Brain microvascular endothelial cell (primary cell): ENCODE results near the gene ZSWIM3.

Source experiments
- DNase-seq: peaks from one replicate; pipeline ENCODE4 v3.0.0-alpha.2; 2020
- H3K27ac ChIP-seq: fragments of 250-450 bp; sonication (Bioruptor Pico); 2 replicates; pipeline ENCODE4 v1.5.1; 2020; ENCODE audit warnings: mild to moderate bottlenecking, moderate library complexity
- H3K27me3 ChIP-seq: fragments of 250-450 bp; sonication (Bioruptor Pico); replicated peaks from 2 replicates; pipeline ENCODE4 v1.5.1; 2020; ENCODE audit warnings: mild to moderate bottlenecking
- H3K36me3 ChIP-seq: fragments of 250-450 bp; sonication (Bioruptor Pico); replicated peaks from 2 replicates; pipeline ENCODE4 v1.5.1; 2020; ENCODE audit warnings: mild to moderate bottlenecking
- H3K4me3 ChIP-seq: 2 replicates; pipeline ENCODE4 v1.5.1; 2011; ENCODE audit warnings: low read depth, mild to moderate bottlenecking, control low read depth, low read length, moderate library complexity
- in situ Hi-C: cut with HindIII; loops from 2 replicates; pipeline ENCODE4 v1.10.0; 2017; ENCODE audit warnings: low sequenced_read_pairs, low pct_ligation_motif_present
- TF ChIP-seq, protein P1 (sequence below): IDR thresholded peaks from 2 replicates; pipeline ENCODE4 v1.5.1; 2011; ENCODE audit warnings: low read depth, mild to moderate bottlenecking, moderate library complexity, low read length, control low read depth, inconsistent platforms; ENCODE audit errors: missing control alignments

Gene ZSWIM3

DNA sequence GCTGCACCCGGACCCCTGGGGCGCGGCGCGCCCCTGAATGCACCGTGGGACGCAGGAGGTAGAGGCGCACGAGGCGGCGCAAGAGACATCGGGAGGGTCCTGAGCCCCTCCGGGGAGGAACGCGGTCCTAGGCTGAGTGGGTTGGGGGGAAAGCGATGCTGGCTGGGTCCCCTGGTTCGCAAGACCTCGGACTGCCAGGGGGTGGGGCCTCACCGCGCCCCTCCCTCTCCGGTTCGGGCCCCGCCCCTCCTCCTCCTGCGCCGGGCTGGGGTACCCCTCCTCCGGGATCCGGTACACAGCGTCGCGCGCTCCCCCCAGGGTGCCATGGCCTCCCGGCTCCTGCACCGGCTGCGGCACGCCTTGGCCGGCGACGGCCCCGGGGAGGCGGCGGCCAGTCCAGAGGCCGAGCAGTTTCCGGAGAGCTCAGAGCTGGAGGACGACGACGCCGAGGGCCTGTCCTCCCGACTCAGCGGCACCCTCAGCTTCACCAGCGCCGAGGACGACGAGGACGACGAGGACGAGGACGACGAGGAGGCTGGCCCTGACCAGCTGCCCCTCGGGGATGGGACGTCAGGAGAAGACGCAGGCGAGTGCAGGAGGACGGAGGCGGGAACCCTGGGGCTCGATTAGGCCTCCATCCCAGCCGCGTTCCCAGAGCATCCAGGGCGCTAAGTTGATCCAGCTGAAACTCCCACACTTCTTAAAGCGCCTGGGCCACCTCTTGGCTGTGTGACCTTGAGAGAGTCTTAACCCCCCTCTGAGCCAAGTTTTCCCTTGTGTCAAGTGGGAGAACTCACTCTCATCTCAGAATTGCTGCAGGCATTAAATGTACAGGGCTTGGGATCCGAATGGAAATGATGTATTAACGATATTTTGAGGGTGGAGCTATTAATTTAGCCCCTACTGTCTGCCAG lies 23.3 kb upstream of the ZSWIM3 start:
- H3K27me3 ChIP-seq, result no peaks in the 10 kb centered on the region
- in situ Hi-C loops, result no loop called here
- no peak for DNase-seq
- H3K4me3 ChIP-seq, result peak overlapping the region; percentile 70
- H3K36me3 ChIP-seq, result peaks cover 5% of the 10 kb centered on the region
- TF ChIP-seq, protein P1, sequence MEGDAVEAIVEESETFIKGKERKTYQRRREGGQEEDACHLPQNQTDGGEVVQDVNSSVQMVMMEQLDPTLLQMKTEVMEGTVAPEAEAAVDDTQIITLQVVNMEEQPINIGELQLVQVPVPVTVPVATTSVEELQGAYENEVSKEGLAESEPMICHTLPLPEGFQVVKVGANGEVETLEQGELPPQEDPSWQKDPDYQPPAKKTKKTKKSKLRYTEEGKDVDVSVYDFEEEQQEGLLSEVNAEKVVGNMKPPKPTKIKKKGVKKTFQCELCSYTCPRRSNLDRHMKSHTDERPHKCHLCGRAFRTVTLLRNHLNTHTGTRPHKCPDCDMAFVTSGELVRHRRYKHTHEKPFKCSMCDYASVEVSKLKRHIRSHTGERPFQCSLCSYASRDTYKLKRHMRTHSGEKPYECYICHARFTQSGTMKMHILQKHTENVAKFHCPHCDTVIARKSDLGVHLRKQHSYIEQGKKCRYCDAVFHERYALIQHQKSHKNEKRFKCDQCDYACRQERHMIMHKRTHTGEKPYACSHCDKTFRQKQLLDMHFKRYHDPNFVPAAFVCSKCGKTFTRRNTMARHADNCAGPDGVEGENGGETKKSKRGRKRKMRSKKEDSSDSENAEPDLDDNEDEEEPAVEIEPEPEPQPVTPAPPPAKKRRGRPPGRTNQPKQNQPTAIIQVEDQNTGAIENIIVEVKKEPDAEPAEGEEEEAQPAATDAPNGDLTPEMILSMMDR, result no peak
- peak overlapping the region; percentile 45 for H3K27ac ChIP-seq

DNA sequence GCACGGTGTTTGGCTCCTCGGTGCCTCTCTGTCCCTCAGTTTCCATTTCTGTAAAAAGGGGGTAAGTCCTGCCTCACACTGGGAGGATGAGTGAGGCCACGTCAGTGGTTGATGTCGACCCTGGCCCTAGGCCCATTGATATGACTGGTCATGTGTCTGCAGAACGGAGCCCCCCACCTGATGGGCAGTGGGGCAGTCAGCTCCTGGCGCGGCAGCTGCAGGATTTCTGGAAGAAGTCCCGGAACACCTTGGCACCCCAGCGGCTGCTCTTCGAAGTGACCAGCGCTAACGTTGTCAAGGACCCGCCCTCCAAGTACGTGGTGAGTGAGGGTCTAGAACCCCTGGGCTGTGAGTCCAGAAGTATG lies 22.6 kb upstream of the ZSWIM3 start:
- TF ChIP-seq, protein P1, result no peak
- DNase-seq, result no peak
- H3K27ac ChIP-seq, result no peak overlapping the region
- no peaks in the 10 kb centered on the region for H3K27me3 ChIP-seq
- in situ Hi-C loops, result no loop called here
- H3K4me3 ChIP-seq, result peak overlapping the region; percentile 70
- peaks cover 5% of the 10 kb centered on the region for H3K36me3 ChIP-seq

DNA sequence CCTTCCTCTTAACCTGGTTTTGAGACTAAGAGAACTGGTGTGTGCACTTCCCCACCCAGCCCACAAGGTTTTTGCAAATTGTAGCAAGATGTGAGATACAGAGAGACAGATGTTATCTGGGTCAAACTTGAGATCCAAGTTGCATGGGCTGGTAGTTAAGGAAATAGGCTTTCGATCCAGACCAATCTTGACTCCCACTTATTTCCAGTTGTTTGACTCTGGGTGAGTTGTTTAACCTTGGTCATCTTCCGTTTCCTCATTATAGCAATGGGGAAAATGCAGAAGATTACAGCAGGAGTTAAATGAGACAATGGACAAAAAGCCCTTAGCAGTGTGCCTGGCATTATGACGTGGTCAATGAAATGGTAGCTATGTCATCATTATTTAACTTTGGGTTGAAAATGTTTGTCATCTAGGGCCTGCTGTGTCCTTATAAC lies 22.1 kb upstream of the ZSWIM3 start:
- no peak overlapping the region for H3K4me3 ChIP-seq
- H3K36me3 ChIP-seq, result peaks cover 7% of the 10 kb centered on the region
- H3K27me3 ChIP-seq, result no peaks in the 10 kb centered on the region
- in situ Hi-C loops, result no loop called here
- DNase-seq, result no peak
- TF ChIP-seq, protein P1, result no peak
- H3K27ac ChIP-seq, result no peak overlapping the region

DNA sequence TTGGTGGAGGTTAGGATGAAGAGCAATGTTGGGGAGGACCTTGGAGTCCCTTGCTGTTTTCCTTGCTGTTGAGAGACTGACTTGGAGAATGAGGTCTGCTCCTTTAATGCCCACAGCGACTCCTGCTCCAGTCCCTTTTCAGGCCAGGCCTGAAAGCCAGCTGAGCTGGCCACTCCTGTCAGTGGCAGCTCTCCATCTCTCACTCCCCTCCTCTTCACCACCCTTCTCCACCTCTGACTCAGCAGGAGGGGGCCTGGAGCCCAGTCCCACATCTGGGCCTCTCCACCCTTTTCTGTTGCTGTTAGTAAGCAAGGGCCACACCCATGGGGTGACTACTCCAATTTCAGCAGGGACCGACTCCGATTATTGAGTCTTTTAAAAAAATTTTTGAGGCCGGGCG lies 21.6 kb upstream of the ZSWIM3 start:
- in situ Hi-C loops, result no loop called here
- Histone ChIP-seq H3K36me3 (peaks cover 9% of the 10 kb centered on the region), H3K4me3 (no peak overlapping the region), H3K27ac (no peak overlapping the region), H3K27me3 (no peaks in the 10 kb centered on the region)
- TF ChIP-seq, protein P1, result no peak
- no peak for DNase-seq

DNA sequence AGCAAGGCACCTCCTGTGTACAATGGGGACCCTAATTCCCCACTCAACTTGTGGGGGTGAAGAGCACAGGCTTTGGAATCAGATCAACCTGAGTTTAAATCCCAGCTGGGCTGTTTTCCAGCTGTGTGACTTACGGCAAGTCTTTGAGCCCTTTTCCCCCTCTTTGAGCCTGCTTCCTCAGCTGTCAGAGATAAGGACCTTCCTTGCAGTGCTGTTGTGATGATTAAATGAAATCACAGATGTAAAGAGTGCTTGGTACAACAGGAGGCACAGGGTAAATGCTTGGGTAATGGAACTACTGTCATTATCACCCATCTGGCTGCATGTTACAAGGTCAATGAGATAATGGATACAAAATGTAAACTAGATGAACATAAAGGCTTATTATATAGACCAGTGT lies 20.6 kb upstream of the ZSWIM3 start:
- H3K27me3 ChIP-seq, result no peaks in the 10 kb centered on the region
- H3K36me3 ChIP-seq, result peaks cover 10% of the 10 kb centered on the region
- no peak for DNase-seq
- in situ Hi-C loops, result no loop called here
- TF ChIP-seq, protein P1, result no peak
- H3K27ac ChIP-seq, result no peak overlapping the region
- no peak overlapping the region for H3K4me3 ChIP-seq
